Measurements from ENCODE around the gene PAPPA. TPM values are rescaled to one million over a fixed set of nuclear protein-coding genes. Genes with fewer than 3 reads are reported as not detected.

The PAPPA gene
- total and polyA plus RNA-seq, 2 of the 8 experiments (the other 6 are each of a cell fraction or from before 2014, with no cell fraction given) = 0.18 to 0.63 TPM

- TF ChIP-seq CTCF (IDR thresholded peaks at IDR 0.05; ENCODE audit: control extremely low read depth in 1 of 3, insufficient read depth in 1 of 3, low read depth in 1 of 3, low read length in 3 of 3) = no peak
- no peak for TF ChIP-seq ATF3 (IDR thresholded peaks at IDR 0.05; ENCODE audit: insufficient read depth, low read depth, low read length)
- no peak for TF ChIP-seq FOSL1 (IDR thresholded peaks at IDR 0.05; ENCODE audit: insufficient read depth, low read depth, low read length)
- no peak for TF ChIP-seq CHD2 (IDR thresholded peaks at IDR 0.05; ENCODE audit: low read length)
Observed at GRCh38 chr9:116318468-116319374, 165.1 kb downstream of the PAPPA start (continued).

All from H1 (cell line).